NOMO-1 treated with DMSO at 0.1 percent for 48 hours (cell line): Measurements from ENCODE around the gene NUDT14.

ENCODE experiments used
- DNase-seq: peaks from one replicate; lab custom pipeline; 2025; ENCODE audit not compliant: unreplicated experiment; lab: John Stamatoyannopoulos, UW

Gene NUDT14

GRCh38 chr14:105180592-105181548 is at the start of gene NUDT14:
Gene NUDT14, minus strand, starts transcription at chr14:105181312. Its CDS starts 103 bp downstream, at chr14:105181209.
- DNase-seq: peak; percentile 17

- DNase-seq: no peak
Measured at GRCh38 chr14:105229099-105229655, 48.1 kb upstream of the NUDT14 start.

GRCh38 chr14:105228562-105228961 is 47.5 kb upstream of the NUDT14 start:
- DNase-seq: no peak

- no peak for DNase-seq
Measured at GRCh38 chr14:105227346-105227745, 46.2 kb upstream of the NUDT14 start.

GRCh38 chr14:105226198-105226597 is 45.1 kb upstream of the NUDT14 start:
- no peak for DNase-seq

GRCh38 chr14:105224845-105225570 is 43.9 kb upstream of the NUDT14 start:
- no peak for DNase-seq

- no peak for DNase-seq
Measured at GRCh38 chr14:105223770-105224544, 42.8 kb upstream of the NUDT14 start.

GRCh38 chr14:105223260-105223659 is 42.1 kb upstream of the NUDT14 start:
- no peak for DNase-seq

- no peak for DNase-seq
Measured at GRCh38 chr14:105221598-105222178, 40.6 kb upstream of the NUDT14 start.

- no peak for DNase-seq
Measured at GRCh38 chr14:105220699-105221597, 39.8 kb upstream of the NUDT14 start.

- no peak for DNase-seq
Measured at GRCh38 chr14:105219753-105220152, 38.6 kb upstream of the NUDT14 start.

- no peak for DNase-seq
Measured at GRCh38 chr14:105219043-105219612, 38.0 kb upstream of the NUDT14 start.

- DNase-seq: no peak
Measured at GRCh38 chr14:105218611-105219010, 37.5 kb upstream of the NUDT14 start.

GRCh38 chr14:105217774-105218173 is 36.7 kb upstream of the NUDT14 start:
- DNase-seq: no peak

- DNase-seq: no peak
Measured at GRCh38 chr14:105216490-105217247, 35.6 kb upstream of the NUDT14 start.

- no peak for DNase-seq
Measured at GRCh38 chr14:105215602-105216001, 34.5 kb upstream of the NUDT14 start.

GRCh38 chr14:105214324-105214915 is 33.3 kb upstream of the NUDT14 start:
- DNase-seq: no peak

GRCh38 chr14:105213361-105213760 is 32.2 kb upstream of the NUDT14 start:
- DNase-seq: no peak
